H9 (cell line): ENCODE measurements around the gene IMMP2L. TPM values are rescaled to one million over a fixed set of nuclear protein-coding genes. Genes with fewer than 3 reads are reported as not detected.

Experiments used
- DNase-seq: peaks from one replicate; pipeline ENCODE4 v3.0.0-alpha.2; 2017
- H2AFZ ChIP-seq: one replicate; pipeline ENCODE4 v1.6.1; 2013; ENCODE audit warnings: mild to moderate bottlenecking, low read length, control low read depth, moderate library complexity
- H2AK5ac ChIP-seq: 2 replicates; pipeline ENCODE4 v1.6.1; 2013; ENCODE audit warnings: low read length, control low read depth, mixed read lengths; ENCODE audit not compliant: insufficient read length
- H2BK120ac ChIP-seq: one replicate; pipeline ENCODE4 v1.6.1; 2013; ENCODE audit warnings: low read depth, mild to moderate bottlenecking, low read length, control low read depth, inconsistent platforms; ENCODE audit not compliant: poor library complexity, severe bottlenecking
- H2BK12ac ChIP-seq: 2 replicates; pipeline ENCODE4 v1.6.1; 2013; ENCODE audit warnings: low read length, control low read depth, mixed read lengths, low read depth; ENCODE audit not compliant: insufficient read length
- H2BK15ac ChIP-seq: 2 replicates; pipeline ENCODE4 v1.6.1; 2013; ENCODE audit warnings: low read depth, low read length, control low read depth
- H2BK20ac ChIP-seq: one replicate; pipeline ENCODE4 v1.6.1; 2013; ENCODE audit warnings: low read depth, mild to moderate bottlenecking, low read length, control low read depth, inconsistent platforms; ENCODE audit not compliant: poor library complexity, severe bottlenecking
- H2BK5ac ChIP-seq: 2 replicates; pipeline ENCODE4 v1.6.1; 2013; ENCODE audit warnings: low read length, control low read depth, mixed read lengths; ENCODE audit not compliant: insufficient read length
- H3K14ac ChIP-seq: 2 replicates; pipeline ENCODE4 v1.6.1; 2013; ENCODE audit warnings: low read length, control low read depth; ENCODE audit not compliant: insufficient read depth
- H3K18ac ChIP-seq: 2 replicates; pipeline ENCODE4 v1.6.1; 2013; ENCODE audit warnings: low read depth, mild to moderate bottlenecking, mixed read lengths, low read length, control low read depth; ENCODE audit not compliant: insufficient read length
- H3K23ac ChIP-seq: 2 replicates; pipeline ENCODE4 v1.6.1; 2013; ENCODE audit warnings: low read length, control low read depth, mixed read lengths, low read depth; ENCODE audit not compliant: insufficient read length
- H3K23me2 ChIP-seq: 2 replicates; pipeline ENCODE4 v1.6.1; 2013; ENCODE audit warnings: low read depth, mild to moderate bottlenecking, mixed read lengths, low read length, control low read depth; ENCODE audit not compliant: insufficient read length, poor library complexity, severe bottlenecking
- H3K27ac ChIP-seq: 2 replicates; pipeline ENCODE4 v1.5.1; 2013; ENCODE audit warnings: low read length, control low read depth, mixed read lengths, low read depth; ENCODE audit not compliant: insufficient read length
- H3K27me3 ChIP-seq: 2 replicates; pipeline ENCODE4 v1.6.1; 2013; ENCODE audit warnings: low read length, control low read depth, inconsistent platforms; ENCODE audit not compliant: insufficient read depth
- H3K4ac ChIP-seq: 2 replicates; pipeline ENCODE4 v1.6.1; 2013; ENCODE audit warnings: low read depth, mild to moderate bottlenecking, control low read depth, inconsistent platforms, low read length, moderate library complexity
- H3K4me1 ChIP-seq: 2 replicates; pipeline ENCODE4 v1.6.1; 2013; ENCODE audit warnings: low read length, control low read depth, inconsistent platforms; ENCODE audit not compliant: insufficient read depth
- H3K4me2 ChIP-seq: 2 replicates; pipeline ENCODE4 v1.6.1; 2013; ENCODE audit warnings: low read length, control low read depth, mixed read lengths; ENCODE audit not compliant: insufficient read length, insufficient read depth
- H3K56ac ChIP-seq: 2 replicates; pipeline ENCODE4 v1.6.1; 2013; ENCODE audit warnings: low read depth, mild to moderate bottlenecking, mixed read lengths, low read length, control low read depth; ENCODE audit not compliant: insufficient read length
- H3K79me1 ChIP-seq: 2 replicates; pipeline ENCODE4 v1.6.1; 2013; ENCODE audit warnings: low read depth, mild to moderate bottlenecking, moderate library complexity, low read length, control low read depth, inconsistent platforms; ENCODE audit not compliant: insufficient read depth, poor library complexity, severe bottlenecking
- H3K79me2 ChIP-seq: 2 replicates; pipeline ENCODE4 v1.6.1; 2013; ENCODE audit warnings: low read length, control low read depth, inconsistent platforms; ENCODE audit not compliant: insufficient read depth
- H3K9ac ChIP-seq: 2 replicates; pipeline ENCODE4 v1.6.1; 2013; ENCODE audit warnings: low read length, control low read depth, mixed read lengths; ENCODE audit not compliant: insufficient read length; ENCODE audit errors: extremely low read depth
- H3K9me3 ChIP-seq: one replicate; pipeline ENCODE4 v1.6.1; 2013; ENCODE audit warnings: low read depth, low read length, inconsistent platforms; ENCODE audit not compliant: control insufficient read depth
- H3T11ph ChIP-seq: one replicate; pipeline ENCODE4 v1.6.1; 2013; ENCODE audit warnings: mild to moderate bottlenecking, low read length, control low read depth, inconsistent platforms
- H4K20me1 ChIP-seq: one replicate; pipeline ENCODE4 v1.6.1; 2013; ENCODE audit not compliant: control insufficient read depth, insufficient read length, insufficient read depth
- H4K5ac ChIP-seq: 2 replicates; pipeline ENCODE4 v1.6.1; 2013; ENCODE audit warnings: low read depth, mild to moderate bottlenecking, mixed read lengths, low read length, control low read depth; ENCODE audit not compliant: insufficient read length
- H4K8ac ChIP-seq: replicated peaks from 2 replicates; pipeline ENCODE4 v1.6.1; 2013; ENCODE audit warnings: low read length, control low read depth, mixed read lengths, low read depth; ENCODE audit not compliant: insufficient read length
- H4K91ac ChIP-seq: 2 replicates; pipeline ENCODE4 v1.6.1; 2013; ENCODE audit warnings: low read depth, mild to moderate bottlenecking, moderate library complexity, mixed read lengths, low read length, control low read depth; ENCODE audit not compliant: insufficient read length
- H3K27ac Mint-ChIP-seq, 3 experiments: 2 replicates in 2 of 3; 3 replicates in 1 of 3; pipeline ENCODE4 v1.8.0; 2020 to 2021; ENCODE audit warnings: mixed read lengths in 3 of 3, mild to moderate bottlenecking in 1 of 3, moderate library complexity in 1 of 3
- H3K27me3 Mint-ChIP-seq: 2 replicates; pipeline ENCODE4 v1.8.0; 2021; ENCODE audit warnings: low read depth, mild to moderate bottlenecking, moderate library complexity, mixed read lengths
- H3K36me3 Mint-ChIP-seq, 3 experiments: 2 replicates in 2 of 3; 3 replicates in 1 of 3; pipeline ENCODE4 v1.8.0; 2020 to 2021; ENCODE audit warnings: low read depth in 3 of 3, mixed read lengths in 3 of 3; ENCODE audit not compliant: insufficient read depth in 1 of 3
- H3K4me1 Mint-ChIP-seq, 2 experiments: 2 replicates each; pipeline ENCODE4 v1.8.0; 2020; ENCODE audit warnings: mixed read lengths in 2 of 2
- H3K4me3 Mint-ChIP-seq, 2 experiments: 2 replicates in 1 of 2; 3 replicates in 1 of 2; pipeline ENCODE4 v1.8.0; 2020 to 2021; ENCODE audit warnings: mild to moderate bottlenecking in 2 of 2, mixed read lengths in 2 of 2, moderate library complexity in 1 of 2
- H3K9me3 Mint-ChIP-seq, 2 experiments: 2 replicates in 1 of 2; 3 replicates in 1 of 2; pipeline ENCODE4 v1.8.0; 2020; ENCODE audit warnings: mild to moderate bottlenecking in 2 of 2, mixed read lengths in 2 of 2, moderate library complexity in 1 of 2
- WGBS: extraction: QIAGEN DNeasy Blood & Tissue Kit; methylation state at CpG from one replicate; pipeline ENCODE4 v1.1.7; 2013; ENCODE audit warnings: missing lambda C conversion rate, low lambda C conversion rate, mixed read lengths; ENCODE audit not compliant: insufficient read length; ENCODE audit errors: extremely low coverage; 5-methylcytosine and 5-hydroxymethylcytosine counted together
- total RNA-seq: library from RNA; stranded (reverse); gene quantifications from 2 replicates; pipeline ENCODE4 v1.2.1, GENCODE V29; 2021
- TF ChIP-seq, protein P1 (sequence below): fragments of 200-600 bp; sonication (generic); conservative IDR thresholded peaks from 3 replicates; pipeline ENCODE4 v1.8.0; 2021; ENCODE audit warnings: antibody characterized with exemption, mild to moderate bottlenecking

The IMMP2L gene
- total RNA-seq, 1 experiment from 2014 or later, result 14.7 TPM

DNA sequence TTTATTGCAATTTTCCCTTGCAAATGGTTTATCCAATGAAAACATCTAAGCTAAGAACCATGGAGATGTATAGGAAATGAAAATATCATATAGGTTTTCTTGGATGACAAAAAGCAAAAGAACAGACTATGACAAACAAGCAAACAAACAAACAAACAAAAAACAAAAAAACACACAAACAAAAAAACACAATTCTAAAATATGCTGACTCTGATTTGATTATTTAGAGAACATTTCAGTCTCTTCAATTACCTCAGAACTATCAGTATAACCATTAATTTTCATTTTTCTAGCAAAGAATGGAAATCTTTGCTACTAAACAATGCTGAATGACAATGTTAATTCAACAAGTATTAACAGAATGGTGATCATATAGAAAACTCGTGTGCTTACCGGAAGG is 840.9 kb downstream of the IMMP2L start:
- H3K27me3 Mint-ChIP-seq, result no peaks in the 10 kb centered on the region
- Histone ChIP-seq H2BK120ac (no peak overlapping the region), H3K4ac (no peak overlapping the region), H2BK15ac (no peak overlapping the region), H3T11ph (no peak overlapping the region), H3K4me2 (no peak overlapping the region), H3K9ac (no peak overlapping the region), H2AK5ac (no peak overlapping the region), H2BK5ac (no peak overlapping the region), H3K27ac (no peak overlapping the region), H3K79me1 (no peaks in the 10 kb centered on the region), H3K56ac (no peak overlapping the region), H4K8ac (no peak overlapping the region), H2BK20ac (no peak overlapping the region), H4K91ac (no peak overlapping the region), H3K9me3 (no peaks in the 10 kb centered on the region), H3K18ac (no peak overlapping the region), H3K14ac (no peak overlapping the region), H3K79me2 (0 out of 2 replicates have a peak, but pooled peaks cover 2% of the 10 kb centered on the region), H2BK12ac (no peak overlapping the region), H3K4me1 (peaks cover 8% of the 10 kb centered on the region), H3K23me2 (no peaks in the 10 kb centered on the region), H3K23ac (no peak overlapping the region), H4K5ac (no peak overlapping the region), H4K20me1 (no peaks in the 10 kb centered on the region), H3K27me3 (no peaks in the 10 kb centered on the region), H2AFZ (no peak overlapping the region)
- TF ChIP-seq, protein P1, sequence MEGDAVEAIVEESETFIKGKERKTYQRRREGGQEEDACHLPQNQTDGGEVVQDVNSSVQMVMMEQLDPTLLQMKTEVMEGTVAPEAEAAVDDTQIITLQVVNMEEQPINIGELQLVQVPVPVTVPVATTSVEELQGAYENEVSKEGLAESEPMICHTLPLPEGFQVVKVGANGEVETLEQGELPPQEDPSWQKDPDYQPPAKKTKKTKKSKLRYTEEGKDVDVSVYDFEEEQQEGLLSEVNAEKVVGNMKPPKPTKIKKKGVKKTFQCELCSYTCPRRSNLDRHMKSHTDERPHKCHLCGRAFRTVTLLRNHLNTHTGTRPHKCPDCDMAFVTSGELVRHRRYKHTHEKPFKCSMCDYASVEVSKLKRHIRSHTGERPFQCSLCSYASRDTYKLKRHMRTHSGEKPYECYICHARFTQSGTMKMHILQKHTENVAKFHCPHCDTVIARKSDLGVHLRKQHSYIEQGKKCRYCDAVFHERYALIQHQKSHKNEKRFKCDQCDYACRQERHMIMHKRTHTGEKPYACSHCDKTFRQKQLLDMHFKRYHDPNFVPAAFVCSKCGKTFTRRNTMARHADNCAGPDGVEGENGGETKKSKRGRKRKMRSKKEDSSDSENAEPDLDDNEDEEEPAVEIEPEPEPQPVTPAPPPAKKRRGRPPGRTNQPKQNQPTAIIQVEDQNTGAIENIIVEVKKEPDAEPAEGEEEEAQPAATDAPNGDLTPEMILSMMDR, result no peak
- no CpG with 5 or more reads among the region's 2 CpGs for WGBS
- H3K4me1 Mint-ChIP-seq, result peaks cover 42 to 46% of the 10 kb centered on the region in 2 experiments
- peaks cover 4 to 7% (median 4%) of the 10 kb centered on the region in 3 experiments; a peak in 5 of 7 replicates for H3K36me3 Mint-ChIP-seq
- DNase-seq, result no peak
- no peak overlapping the region for H3K4me3 Mint-ChIP-seq
- peaks cover 3% of the 10 kb centered on the region in 2 experiments; a peak in 3 of 5 replicates for H3K9me3 Mint-ChIP-seq
- no peak overlapping the region; a peak in 1 of 7 replicates for H3K27ac Mint-ChIP-seq
